Natural killer cell (primary cell): ENCODE measurements around the gene LAMA5. TPM values are rescaled to one million over a fixed set of nuclear protein-coding genes. Genes with fewer than 3 reads are reported as not detected.

ENCODE experiments used
- ATAC-seq, 3 donors: fragments of 150-1000 bp in 2 of 3; fragments of 200-7000 bp in 1 of 3; cut with Tn5 transposase; 1 replicate in 1 of 3; 2 replicates in 2 of 3; pipeline ENCODE4 v1.10.0; 2021; ENCODE audit warnings: mild to moderate bottlenecking in 2 of 3, moderate library complexity in 2 of 3
- DNase-seq, 2 donors: peaks; one replicate each; pipeline versions ENCODE4 v3.0.0 to v3.0.0-alpha.2; 2013 to 2021; ENCODE audit warnings: mixed read lengths in 1 of 2
- H3K27ac ChIP-seq: one replicate; pipeline ENCODE4 v1.5.1; 2013; ENCODE audit warnings: mild to moderate bottlenecking, low read length
- H3K27me3 ChIP-seq: one replicate; pipeline ENCODE4 v1.6.1; 2013; ENCODE audit warnings: low read length; ENCODE audit not compliant: control insufficient read depth, insufficient read depth
- H3K36me3 ChIP-seq: one replicate; pipeline ENCODE4 v1.6.1; 2013; ENCODE audit warnings: low read length; ENCODE audit not compliant: control insufficient read depth, insufficient read depth
- H3K4me1 ChIP-seq: one replicate; pipeline ENCODE4 v1.6.1; 2013; ENCODE audit warnings: low read length; ENCODE audit not compliant: control insufficient read depth, insufficient read depth
- H3K4me3 ChIP-seq: one replicate; pipeline ENCODE4 v1.5.1; 2013; ENCODE audit warnings: low read length
- H3K9me3 ChIP-seq: one replicate; pipeline ENCODE4 v1.6.1; 2013; ENCODE audit warnings: low read length; ENCODE audit not compliant: control insufficient read depth, insufficient read depth
- H3K27ac Mint-ChIP-seq, 2 donors: one replicate each; pipeline ENCODE4 v1.8.0; 2022; ENCODE audit warnings: mild to moderate bottlenecking in 2 of 2, mixed read lengths in 2 of 2, moderate library complexity in 1 of 2
- H3K27me3 Mint-ChIP-seq, 2 donors: one replicate each; pipeline ENCODE4 v1.8.0; 2022; ENCODE audit warnings: low read depth in 2 of 2, mixed read lengths in 2 of 2
- H3K36me3 Mint-ChIP-seq: one replicate; pipeline ENCODE4 v1.8.0; 2022; ENCODE audit warnings: mixed read lengths
- H3K4me1 Mint-ChIP-seq, 2 donors: one replicate each; pipeline ENCODE4 v1.8.0; 2022; ENCODE audit warnings: mixed read lengths in 2 of 2
- H3K4me3 Mint-ChIP-seq: one replicate; pipeline ENCODE4 v1.8.0; 2022; ENCODE audit warnings: mild to moderate bottlenecking, moderate library complexity, mixed read lengths
- H3K9me3 Mint-ChIP-seq, 2 donors: one replicate each; pipeline ENCODE4 v1.8.0; 2022; ENCODE audit warnings: mixed read lengths in 2 of 2
- CTCF ChIP-seq: fragments of 200-600 bp; IDR thresholded peaks from one replicate; pipeline ENCODE4 v1.8.0; 2022; ENCODE audit warnings: antibody characterized with exemption
- WGBS: methylation state at CpG from one replicate; pipeline ENCODE4 v1.1.7; 2013; ENCODE audit warnings: missing lambda C conversion rate; ENCODE audit not compliant: insufficient coverage; 5-methylcytosine and 5-hydroxymethylcytosine counted together
- intact Hi-C: fragments of 100-400 bp; cut with micrococcal nuclease; formaldehyde crosslinking; loops from one replicate; pipeline ENCODE4 v1.14.2; 2022
- total RNA-seq, 4 donors: library from RNA; stranded (reverse); fragments of 120-200 nt in 1 of 4; gene quantifications; one replicate each; pipeline versions ENCODE4 v1.2.3 to v1.2.4, GENCODE V29; 2013 to 2022

The LAMA5 gene
- total RNA-seq, 3 donors from 2014 or later (not counting 1 experiment from before 2014, with no cell fraction given) = 1.0 to 4.3 (median 1.4) TPM

GRCh38 chr20:62344782-62345181 lies 22.3 kb downstream of the LAMA5 start:
- DNase-seq (no peak), ATAC-seq (no peak)
- Histone ChIP-seq H3K9me3 (no peaks in the 10 kb centered on the region), H3K4me3 (no peak overlapping the region), H3K36me3 (no peaks in the 10 kb centered on the region), H3K4me1 (no peaks in the 10 kb centered on the region), H3K27ac (no peak overlapping the region), H3K27me3 (no peaks in the 10 kb centered on the region)
- Mint-ChIP-seq H3K4me3 (no peak overlapping the region), H3K27ac (no peak overlapping the region), H3K4me1 (no peaks in the 10 kb centered on the region), H3K27me3 (peaks cover 3 to 4% of the 10 kb centered on the region in 2 donors), H3K36me3 (no peaks in the 10 kb centered on the region), H3K9me3 (peaks cover 3 to 4% of the 10 kb centered on the region in 2 donors)
- TF ChIP-seq CTCF = no peak
- intact Hi-C loops = no loop called here
- 90% methylated on average over 10 of the region's 10 CpGs for WGBS

- Mint-ChIP-seq H3K4me3 (no peak overlapping the region), H3K4me1 (no peaks in the 10 kb centered on the region), H3K9me3 (peaks cover 3 to 4% of the 10 kb centered on the region in 2 donors), H3K36me3 (no peaks in the 10 kb centered on the region), H3K27me3 (peaks cover 8 to 10% of the 10 kb centered on the region in 2 donors), H3K27ac (no peak overlapping the region)
- H3K27ac ChIP-seq = no peak overlapping the region
- no peak overlapping the region for H3K4me3 ChIP-seq
- H3K9me3 ChIP-seq = no peaks in the 10 kb centered on the region
- no peaks in the 10 kb centered on the region for H3K27me3 ChIP-seq
- TF ChIP-seq CTCF = no peak
- H3K4me1 ChIP-seq = no peaks in the 10 kb centered on the region
- no peaks in the 10 kb centered on the region for H3K36me3 ChIP-seq
- no peak for ATAC-seq
- intact Hi-C loops = no loop called here
- WGBS = 96% methylated on average over 5 of the region's 5 CpGs
- no peak for DNase-seq
Measured at GRCh38 chr20:62344092-62344491, 23.0 kb downstream of the LAMA5 start.

DNA sequence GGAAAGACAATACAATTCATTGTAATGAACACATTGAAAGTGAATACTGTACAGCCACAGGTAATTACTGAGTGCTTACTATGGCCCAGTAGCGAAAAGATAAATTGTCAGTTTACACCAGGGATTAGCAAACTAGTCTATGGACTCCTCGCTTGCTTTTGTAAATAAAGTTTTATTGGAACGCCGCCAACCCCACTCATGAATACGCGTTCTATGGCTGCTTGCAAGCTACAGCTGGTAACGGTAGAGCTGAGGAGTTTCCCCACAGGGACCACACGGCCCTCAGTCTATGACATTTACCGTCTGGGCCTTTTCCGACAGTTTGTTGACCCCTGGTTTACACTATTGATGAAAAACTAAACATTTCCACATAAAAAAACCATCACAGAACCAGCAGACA lies 24.2 kb downstream of the LAMA5 start:
- ATAC-seq = no peak
- intact Hi-C loops = no loop called here
- Mint-ChIP-seq H3K9me3 (no peaks in the 10 kb centered on the region), H3K4me1 (no peaks in the 10 kb centered on the region), H3K27me3 (peaks cover 8 to 10% of the 10 kb centered on the region in 2 donors), H3K27ac (no peak overlapping the region), H3K36me3 (no peaks in the 10 kb centered on the region), H3K4me3 (no peak overlapping the region)
- TF ChIP-seq CTCF = no peak
- 93% methylated on average over 10 of the region's 10 CpGs for WGBS
- Histone ChIP-seq H3K36me3 (no peaks in the 10 kb centered on the region), H3K4me3 (no peak overlapping the region), H3K27ac (no peak overlapping the region), H3K9me3 (no peaks in the 10 kb centered on the region), H3K4me1 (peaks cover 4% of the 10 kb centered on the region), H3K27me3 (no peaks in the 10 kb centered on the region)
- no peak for DNase-seq

DNA sequence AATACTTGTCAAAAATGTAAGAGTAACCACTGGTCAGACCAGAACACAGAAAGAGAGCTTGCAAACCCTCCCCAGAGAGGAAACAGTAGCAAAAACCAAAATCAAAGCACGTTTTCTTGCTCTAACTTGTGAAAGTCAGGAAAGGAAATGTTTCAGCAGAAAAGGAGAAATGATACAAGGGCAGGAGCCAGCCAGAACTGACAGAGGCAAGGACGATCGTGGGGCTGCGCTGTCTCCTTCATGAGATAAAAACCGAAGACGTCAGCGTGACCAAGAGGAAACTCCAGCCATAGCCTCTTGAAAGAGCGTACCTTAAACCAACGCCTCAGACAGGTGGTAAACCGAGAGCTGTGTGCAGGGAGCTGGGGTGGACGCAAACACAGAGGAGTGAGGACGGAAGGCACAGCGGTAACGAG lies 27.5 kb downstream of the LAMA5 start:
- intact Hi-C loops = no loop called here
- ATAC-seq (no peak), DNase-seq (no peak)
- Mint-ChIP-seq H3K4me1 (no peaks in the 10 kb centered on the region), H3K4me3 (no peak overlapping the region), H3K9me3 (no peaks in the 10 kb centered on the region), H3K36me3 (no peaks in the 10 kb centered on the region), H3K27ac (no peak overlapping the region), H3K27me3 (peaks cover 8 to 10% of the 10 kb centered on the region in 2 donors)
- H3K27ac ChIP-seq = peak overlapping the region; percentile 39
- no peak overlapping the region for H3K4me3 ChIP-seq
- H3K27me3 ChIP-seq = no peaks in the 10 kb centered on the region
- 33% methylated on average over 14 of the region's 14 CpGs for WGBS
- no peaks in the 10 kb centered on the region for H3K36me3 ChIP-seq
- H3K4me1 ChIP-seq = peaks cover 24% of the 10 kb centered on the region
- no peaks in the 10 kb centered on the region for H3K9me3 ChIP-seq
- TF ChIP-seq CTCF = no peak
